ENCODE results near the gene XXYLT1.

DNA sequence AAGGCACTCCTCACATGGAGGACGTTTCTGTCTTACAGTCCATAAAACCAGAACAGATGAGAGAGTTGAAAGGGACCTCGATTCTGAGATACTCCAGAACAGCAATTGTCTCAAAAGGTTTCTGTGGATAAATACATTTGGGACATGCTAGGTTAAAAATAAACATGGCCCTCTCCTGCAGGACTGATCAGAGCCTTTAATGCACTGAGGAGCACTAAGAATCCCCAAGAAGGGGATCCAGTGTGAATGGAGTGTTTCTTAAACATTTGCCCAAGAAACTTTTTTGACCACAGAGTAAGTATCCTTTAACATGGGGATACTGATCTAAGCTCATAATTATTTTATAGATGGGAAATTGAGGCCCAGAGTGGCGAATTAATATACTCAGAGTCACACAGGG is 223.4 kb downstream of the XXYLT1 start:
- TF ChIP-seq, protein P1, sequence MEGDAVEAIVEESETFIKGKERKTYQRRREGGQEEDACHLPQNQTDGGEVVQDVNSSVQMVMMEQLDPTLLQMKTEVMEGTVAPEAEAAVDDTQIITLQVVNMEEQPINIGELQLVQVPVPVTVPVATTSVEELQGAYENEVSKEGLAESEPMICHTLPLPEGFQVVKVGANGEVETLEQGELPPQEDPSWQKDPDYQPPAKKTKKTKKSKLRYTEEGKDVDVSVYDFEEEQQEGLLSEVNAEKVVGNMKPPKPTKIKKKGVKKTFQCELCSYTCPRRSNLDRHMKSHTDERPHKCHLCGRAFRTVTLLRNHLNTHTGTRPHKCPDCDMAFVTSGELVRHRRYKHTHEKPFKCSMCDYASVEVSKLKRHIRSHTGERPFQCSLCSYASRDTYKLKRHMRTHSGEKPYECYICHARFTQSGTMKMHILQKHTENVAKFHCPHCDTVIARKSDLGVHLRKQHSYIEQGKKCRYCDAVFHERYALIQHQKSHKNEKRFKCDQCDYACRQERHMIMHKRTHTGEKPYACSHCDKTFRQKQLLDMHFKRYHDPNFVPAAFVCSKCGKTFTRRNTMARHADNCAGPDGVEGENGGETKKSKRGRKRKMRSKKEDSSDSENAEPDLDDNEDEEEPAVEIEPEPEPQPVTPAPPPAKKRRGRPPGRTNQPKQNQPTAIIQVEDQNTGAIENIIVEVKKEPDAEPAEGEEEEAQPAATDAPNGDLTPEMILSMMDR (IDR thresholded peaks at IDR 0.05), result no peak
- TF ChIP-seq POLR2AphosphoS2 (conservative IDR thresholded peaks at IDR 0.05; ENCODE audit: low read length), result no peak
- no peak for TF ChIP-seq RCOR1 (IDR thresholded peaks at IDR 0.05; ENCODE audit: low read depth, low read length)
- no peak for TF ChIP-seq RAD21 (conservative IDR thresholded peaks at IDR 0.05 in 1 of 2, IDR thresholded peaks at IDR 0.05 in 1 of 2)
- no peak for TF ChIP-seq KDM1A (IDR thresholded peaks at IDR 0.05; ENCODE audit: low read depth)
- no peak for TF ChIP-seq EP300 (IDR thresholded peaks at IDR 0.05)
- TF ChIP-seq, protein P2, sequence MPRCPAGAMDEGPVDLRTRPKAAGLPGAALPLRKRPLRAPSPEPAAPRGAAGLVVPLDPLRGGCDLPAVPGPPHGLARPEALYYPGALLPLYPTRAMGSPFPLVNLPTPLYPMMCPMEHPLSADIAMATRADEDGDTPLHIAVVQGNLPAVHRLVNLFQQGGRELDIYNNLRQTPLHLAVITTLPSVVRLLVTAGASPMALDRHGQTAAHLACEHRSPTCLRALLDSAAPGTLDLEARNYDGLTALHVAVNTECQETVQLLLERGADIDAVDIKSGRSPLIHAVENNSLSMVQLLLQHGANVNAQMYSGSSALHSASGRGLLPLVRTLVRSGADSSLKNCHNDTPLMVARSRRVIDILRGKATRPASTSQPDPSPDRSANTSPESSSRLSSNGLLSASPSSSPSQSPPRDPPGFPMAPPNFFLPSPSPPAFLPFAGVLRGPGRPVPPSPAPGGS (IDR thresholded peaks at IDR 0.05), result no peak

Data from A549 (cell line).